T-helper 2 cell (primary cell): ENCODE results near the gene ITGA3.

Source experiments
- DNase-seq, 5 experiments: peaks; one replicate each; pipeline versions ENCODE4 v3.0.0 to v3.0.0-alpha.2; 2012 to 2022

Gene ITGA3

DNA sequence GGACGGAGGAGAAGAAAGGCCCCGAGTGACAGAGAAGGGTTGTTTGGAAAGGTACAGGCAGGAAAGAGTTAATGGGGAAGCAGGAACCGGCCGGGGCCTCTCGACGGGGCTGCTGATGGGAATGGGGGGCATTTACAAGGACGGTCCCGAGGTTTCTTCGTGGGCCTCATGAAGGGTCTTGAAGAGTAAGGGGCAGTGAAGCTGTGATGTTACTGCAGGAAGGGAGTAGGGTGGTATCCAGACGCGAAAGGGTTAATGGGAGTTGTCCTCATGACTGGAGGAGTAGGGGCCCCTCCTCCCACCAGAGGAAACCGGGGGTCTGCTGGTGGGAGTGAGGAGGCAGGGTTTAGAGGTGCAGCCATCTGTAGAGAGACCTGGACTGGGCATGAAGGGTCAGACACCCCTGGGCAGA lies 39.7 kb downstream of the ITGA3 start:
- DNase-seq = no peak

DNA sequence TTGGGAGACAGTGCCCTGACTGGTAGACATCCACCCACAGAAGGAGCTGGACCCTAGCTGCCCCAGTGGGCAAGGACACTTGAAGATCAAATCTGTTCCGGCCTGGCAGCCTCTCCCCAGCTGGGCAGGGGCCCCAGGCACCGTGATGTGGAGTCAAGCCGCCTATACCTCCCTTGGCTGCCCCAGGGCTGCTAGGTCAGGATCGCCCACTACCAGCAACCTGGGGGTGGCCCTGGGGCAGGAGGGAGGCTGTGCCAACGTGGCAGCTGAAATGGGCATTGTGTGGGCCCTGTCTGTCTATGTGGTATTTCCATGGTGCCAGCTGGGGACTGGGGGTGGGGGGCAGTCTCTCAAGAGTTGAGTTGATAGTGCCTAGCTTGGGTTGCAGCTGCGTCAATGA lies 40.2 kb downstream of the ITGA3 start:
- DNase-seq = no peak

DNA sequence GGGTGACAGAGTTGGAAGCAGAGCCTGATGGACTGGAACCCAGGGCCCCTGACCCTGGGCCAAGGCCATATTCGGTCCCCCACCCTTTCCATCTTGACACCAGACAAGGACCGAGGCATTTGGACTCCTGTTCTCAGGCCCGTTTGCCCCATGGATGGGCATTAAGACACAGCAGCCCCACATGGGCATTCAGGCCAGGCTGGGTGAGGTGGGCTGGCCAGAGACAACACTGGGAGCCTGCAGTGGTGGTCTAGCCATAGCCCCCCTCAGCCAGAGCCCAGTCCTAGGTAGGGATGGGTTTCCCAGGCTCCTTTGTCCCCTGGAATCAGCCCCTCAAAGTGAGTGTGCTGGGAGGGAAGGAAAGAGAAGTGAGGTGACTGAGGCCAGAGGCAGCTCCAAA lies 40.8 kb downstream of the ITGA3 start:
- no peak for DNase-seq

DNA sequence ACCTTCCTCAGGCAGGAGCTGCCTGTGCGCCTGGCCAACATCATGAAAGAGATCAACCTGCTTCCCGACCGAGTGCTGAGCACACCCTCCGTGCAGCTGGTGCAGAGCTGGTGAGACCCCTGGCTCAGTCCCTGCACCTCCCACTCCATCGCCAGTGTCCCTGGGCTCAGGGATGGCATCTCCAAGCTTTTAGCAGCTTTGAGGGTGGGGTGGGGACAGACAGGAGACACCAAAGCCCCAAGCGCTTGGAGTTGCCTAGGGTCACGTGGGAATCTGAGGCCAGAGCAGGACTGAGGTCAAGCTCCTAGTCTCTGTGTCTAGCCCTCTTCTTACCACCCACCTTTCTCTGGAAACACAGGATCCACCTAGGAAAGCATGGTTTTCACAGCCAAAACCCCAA lies 41.5 kb downstream of the ITGA3 start:
- DNase-seq = no peak

DNA sequence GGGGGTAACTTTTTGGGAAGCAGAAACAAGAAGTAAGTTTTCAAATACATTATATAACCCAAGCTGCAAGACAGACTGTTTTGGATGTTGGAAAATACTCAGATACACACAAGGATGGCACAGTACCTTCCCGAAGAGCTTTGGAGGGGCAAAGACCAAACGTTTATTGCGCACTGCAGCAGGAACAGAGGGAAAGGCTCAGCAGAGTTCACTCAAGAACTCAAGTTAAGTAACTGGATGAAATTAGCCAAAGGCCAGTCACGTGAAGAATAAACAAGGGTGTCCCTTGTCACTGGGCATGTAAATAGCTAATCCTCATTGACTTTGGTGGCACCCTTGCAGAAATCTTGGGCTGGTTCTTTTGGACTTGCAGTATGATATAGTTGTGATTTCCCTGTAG lies 42.0 kb downstream of the ITGA3 start:
- no peak for DNase-seq

- DNase-seq = no peak
Observed at GRCh38 chr17:50098583-50098982, 42.7 kb downstream of the ITGA3 start.

GRCh38 chr17:50099003-50099402 lies 43.1 kb downstream of the ITGA3 start:
- DNase-seq = no peak

- no peak for DNase-seq
Observed at GRCh38 chr17:50100480-50100883, 44.6 kb downstream of the ITGA3 start.

GRCh38 chr17:50100921-50101345 lies 45.0 kb downstream of the ITGA3 start:
- no peak for DNase-seq

- no peak for DNase-seq
Observed at GRCh38 chr17:50101346-50102163, 45.6 kb downstream of the ITGA3 start.

DNA sequence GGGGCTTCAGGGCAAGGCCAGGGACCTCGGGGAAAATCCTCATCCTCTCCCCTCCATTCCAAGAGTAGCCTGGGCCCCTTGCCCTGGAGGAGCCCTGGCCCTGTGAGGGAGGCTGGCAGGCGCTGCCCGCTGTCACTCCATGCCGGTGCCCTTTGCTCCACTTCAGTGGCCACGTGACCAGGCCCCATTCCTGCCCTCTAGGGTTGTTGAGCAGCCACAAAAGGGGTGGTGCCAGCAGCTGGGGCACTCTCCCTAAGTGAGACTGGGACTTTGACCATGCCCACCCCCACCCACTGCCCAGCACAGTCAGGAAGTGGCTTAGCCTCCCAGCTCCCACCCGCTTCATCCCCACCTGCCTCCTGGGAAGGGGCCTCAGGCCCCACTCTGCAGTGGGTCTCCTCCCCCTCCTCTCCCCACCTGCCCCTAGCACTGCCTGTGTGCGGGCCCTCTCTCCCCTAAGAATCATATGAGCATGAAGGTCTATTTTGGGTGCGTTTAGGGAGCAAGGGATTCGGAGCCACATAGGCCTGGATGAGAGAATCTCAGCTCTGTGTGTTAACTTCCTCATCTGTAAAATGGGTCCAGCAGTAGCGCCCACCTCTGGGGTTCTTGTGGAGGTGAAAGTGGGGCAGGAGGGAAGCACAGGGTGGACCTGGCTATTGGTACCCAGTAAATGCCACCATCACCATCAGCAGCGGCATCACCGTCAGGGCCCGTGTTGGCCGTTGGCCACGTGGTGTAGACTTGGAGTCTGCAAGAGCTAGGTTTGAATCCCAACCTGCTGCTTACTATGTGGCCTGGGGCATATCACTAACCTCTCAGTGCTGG lies 46.5 kb downstream of the ITGA3 start:
- DNase-seq = no peak

DNA sequence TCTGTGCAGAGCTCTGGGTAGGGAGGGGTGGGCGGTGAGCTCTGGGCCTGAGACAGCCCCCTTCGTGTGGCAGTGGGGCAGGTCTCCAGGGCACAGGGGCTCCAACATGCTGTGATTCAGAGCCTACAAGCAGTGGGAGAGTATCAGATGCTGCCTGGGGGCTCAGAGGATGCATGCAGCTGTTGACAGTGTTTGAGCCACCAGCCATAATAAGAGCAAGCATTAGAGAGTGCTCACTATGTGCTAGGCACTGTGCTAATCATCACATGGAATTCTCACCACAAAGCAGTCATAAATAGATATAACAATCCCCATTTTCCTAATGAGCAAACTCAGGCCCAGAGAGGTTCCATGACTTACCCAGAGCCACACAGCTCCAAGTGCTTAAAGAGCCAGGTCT lies 47.3 kb downstream of the ITGA3 start:
- DNase-seq = no peak

- no peak for DNase-seq
Observed at GRCh38 chr17:50103941-50104340, 48.0 kb downstream of the ITGA3 start.

- DNase-seq = no peak
Observed at GRCh38 chr17:50105811-50106210, 49.9 kb downstream of the ITGA3 start.

DNA sequence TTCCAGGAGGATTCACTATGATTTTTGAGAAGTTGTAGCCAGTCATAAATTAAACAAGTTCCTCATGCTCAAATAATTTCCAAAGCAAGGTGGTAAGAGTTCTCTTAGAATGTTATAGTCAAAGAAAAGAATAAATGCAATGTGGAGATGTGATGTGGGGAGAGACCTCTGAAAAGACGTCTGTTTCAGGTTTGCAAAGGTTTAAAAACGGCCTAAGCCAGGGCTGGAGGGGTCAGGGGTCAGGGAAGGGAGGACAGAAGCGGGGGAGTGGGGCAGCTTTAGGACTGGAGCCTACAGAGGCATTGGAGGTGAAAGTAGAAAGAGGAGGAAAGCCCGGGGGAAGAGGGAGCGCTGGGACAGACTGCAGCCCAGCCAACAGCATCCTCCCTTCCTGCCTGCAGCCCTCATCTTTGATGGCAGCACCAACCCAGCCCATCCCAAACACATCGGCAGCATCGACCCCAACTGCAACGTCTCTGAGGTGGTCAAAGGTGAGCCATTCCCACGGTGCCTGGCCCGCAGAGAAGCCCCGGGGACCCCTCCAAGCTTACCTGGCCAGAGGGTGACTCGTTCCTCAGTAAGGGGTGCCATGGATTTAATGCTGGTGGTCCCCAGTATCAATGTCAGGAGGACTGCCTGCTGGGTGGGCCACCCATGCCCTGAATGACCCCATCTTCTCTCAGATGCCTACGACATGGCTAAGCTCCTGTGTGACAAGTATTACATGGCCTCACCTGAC lies 50.7 kb downstream of the ITGA3 start:
- DNase-seq = no peak

DNA sequence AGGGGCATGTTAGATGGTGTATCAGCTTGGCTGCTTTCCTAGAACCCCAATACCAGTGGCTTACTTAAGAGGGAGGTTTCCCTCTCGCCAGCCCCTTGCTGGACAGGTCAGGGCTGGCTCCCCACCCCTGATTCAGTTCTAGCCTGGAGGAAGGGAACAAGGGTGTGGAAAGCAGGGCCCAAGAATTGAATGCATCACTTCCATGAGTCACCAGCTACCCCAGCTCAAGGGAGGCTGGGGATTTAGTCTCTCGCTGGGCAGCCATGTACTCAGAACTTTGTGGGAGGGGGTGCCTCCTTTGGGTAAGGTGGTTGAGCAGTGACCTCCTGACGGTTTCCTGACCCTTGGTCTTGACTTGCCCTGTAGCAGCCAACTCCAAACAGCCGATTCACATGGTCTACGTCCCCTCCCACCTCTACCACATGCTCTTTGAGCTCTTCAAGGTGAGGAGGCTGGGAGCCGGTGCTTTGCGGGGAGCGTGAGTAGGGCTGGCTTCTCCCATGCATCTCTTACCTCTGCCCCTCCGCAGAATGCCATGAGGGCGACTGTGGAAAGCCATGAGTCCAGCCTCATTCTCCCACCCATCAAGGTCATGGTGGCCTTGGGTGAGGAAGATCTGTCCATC lies 52.0 kb downstream of the ITGA3 start:
- no peak for DNase-seq

GRCh38 chr17:50108556-50108955 lies 52.6 kb downstream of the ITGA3 start:
- no peak for DNase-seq

DNA sequence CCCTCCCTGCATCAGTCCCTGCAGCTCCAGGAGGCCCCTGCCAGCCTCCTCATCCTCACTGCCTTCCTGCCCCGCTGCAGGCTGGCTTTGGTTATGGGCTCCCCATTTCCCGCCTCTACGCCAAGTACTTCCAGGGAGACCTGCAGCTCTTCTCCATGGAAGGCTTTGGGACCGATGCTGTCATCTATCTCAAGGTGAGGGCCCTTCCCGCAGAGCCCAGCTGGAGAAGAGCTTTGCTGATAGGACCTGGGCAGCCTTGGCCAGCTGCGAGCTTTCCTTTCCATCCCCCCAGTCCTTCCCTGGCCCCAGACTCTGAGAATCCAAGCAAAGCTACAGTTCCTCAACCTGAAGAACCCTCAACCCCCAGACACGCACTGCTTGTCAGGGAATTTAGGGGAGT lies 53.3 kb downstream of the ITGA3 start:
- DNase-seq = no peak

DNA sequence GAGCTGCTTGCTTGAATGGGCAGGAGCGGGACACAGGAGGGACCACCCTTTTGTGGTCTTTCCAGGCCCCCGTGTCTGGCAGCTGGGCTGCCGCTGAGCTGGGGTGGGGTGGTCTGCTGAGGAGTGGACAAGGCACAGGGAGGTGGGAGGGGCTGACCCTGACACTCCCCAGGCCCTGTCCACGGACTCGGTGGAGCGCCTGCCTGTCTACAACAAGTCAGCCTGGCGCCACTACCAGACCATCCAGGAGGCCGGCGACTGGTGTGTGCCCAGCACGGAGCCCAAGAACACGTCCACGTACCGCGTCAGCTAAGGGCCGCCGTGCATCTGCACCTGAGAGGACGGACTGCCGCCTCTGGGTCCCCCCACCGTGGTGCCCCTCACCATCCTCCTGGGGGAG lies 53.9 kb downstream of the ITGA3 start:
- DNase-seq = no peak

DNA sequence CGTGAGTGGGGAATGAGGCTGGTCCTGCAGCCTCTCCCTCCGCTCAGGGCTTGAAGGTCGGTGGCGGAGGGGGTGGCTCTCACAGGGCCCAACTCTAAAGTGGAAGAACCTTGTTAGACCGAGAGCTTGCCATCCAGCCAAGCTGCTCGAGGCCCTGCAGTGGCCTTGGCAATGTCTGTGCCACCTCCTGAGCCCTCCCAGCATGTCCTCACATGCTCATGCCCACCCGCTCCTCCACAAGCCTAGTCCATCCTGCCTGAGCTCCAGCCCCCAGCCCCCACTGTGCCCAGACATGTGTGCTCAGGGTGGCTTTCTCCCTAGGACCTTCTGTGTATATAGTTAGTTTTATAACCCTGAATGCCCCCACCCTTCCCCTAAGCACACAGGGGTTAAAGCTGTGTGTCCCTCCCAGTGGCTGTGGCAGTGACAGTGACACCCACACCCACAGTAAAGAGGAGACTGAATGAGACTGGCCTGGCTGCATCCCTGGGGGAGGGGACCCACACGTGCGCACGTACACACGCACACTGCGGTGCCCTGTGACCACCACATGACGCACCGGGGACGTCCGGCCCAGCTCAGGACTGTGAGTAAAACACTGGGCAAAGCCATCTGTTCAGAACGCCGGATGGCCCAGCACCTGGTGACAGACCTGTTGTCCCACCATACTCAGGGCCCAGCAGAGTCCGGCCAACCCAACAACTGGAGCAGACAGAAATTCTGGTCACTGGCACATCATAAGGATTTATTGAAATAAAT lies 54.9 kb downstream of the ITGA3 start:
- DNase-seq = no peak

DNA sequence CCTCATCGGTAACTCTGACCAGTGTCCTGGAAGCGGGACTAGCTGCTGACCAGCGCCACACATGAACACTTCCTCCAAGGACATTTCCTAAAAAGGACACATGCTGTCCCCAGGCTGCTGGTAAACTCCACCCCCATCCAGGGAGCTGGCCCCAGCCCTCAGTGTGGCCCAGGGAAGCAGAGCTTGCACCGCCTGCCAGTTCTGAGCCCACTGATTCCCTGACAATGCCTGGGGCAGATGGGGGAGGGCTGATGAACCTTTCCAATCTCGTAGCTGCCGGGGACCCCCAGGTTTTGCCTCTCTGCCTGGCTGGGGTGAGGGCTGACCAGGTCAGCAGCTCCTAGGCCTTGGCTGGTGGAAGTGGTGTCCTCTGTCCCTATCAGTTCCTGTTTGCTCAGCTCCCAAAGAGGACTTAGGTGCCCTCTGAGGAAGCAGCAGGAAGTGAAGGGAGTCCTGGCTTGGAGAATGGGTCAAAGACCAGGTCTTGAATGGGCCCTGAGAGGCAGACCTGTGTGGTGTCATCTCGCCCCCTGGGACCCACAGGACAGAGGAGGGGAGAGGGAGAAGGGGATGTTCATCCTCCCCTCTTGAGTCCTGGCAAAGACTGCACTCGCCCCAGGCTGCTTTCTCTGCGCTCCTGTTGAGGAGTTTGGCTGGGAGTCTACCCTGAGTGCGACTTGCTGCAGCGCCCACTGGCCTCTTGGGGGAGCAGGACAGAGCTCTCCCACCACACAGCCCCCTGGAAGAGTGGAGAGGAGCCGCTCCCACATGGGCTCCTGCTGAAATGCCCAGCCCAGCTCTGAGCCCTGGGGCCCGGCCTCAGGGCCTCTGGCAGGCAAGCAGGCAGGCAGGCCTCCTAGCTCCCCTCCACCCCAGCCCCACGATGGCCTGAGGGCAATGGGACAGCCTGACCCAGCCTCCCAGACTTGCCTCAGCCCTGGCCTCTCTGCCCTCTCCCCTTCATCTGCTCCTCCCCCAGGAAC lies 56.1 kb downstream of the ITGA3 start:
- no peak for DNase-seq
